GM18519 (cell line): ENCODE data around the gene PES1.
"Not testable (repeated sequence)": the region's sequence is repeated elsewhere in the genome, so short reads cannot be mapped to it uniquely, and the experiment has no call there.

ENCODE experiments used
- ATAC-seq: cut with Tn5 transposase; IDR thresholded peaks from one replicate; pipeline ENCODE4 v1.9.1; 2021; ENCODE audit warnings: mild to moderate bottlenecking, moderate library complexity; ENCODE audit not compliant: unreplicated experiment, low FRiP score

PES1 gene

DNA sequence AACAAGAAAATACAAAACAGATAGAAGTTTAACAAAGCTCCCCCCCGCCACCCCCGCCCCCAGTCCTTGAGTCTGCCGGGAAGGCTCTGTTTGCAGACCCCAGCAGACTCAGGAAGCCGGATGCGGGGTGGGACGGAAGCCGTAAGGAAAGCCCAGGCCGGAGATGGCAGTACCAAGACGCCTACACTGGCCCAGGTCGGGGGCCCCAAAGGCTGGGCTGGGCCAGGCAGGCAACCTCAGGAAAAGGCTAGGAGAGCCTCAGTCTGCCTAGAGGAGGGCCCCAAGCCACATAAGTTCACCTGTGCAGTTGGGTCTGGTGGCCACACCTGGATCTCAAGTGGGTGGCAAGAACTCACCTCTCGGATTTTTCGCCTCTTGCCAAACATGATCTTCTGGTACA, 13.2 kb downstream of the PES1 start:
- no peak for ATAC-seq

DNA sequence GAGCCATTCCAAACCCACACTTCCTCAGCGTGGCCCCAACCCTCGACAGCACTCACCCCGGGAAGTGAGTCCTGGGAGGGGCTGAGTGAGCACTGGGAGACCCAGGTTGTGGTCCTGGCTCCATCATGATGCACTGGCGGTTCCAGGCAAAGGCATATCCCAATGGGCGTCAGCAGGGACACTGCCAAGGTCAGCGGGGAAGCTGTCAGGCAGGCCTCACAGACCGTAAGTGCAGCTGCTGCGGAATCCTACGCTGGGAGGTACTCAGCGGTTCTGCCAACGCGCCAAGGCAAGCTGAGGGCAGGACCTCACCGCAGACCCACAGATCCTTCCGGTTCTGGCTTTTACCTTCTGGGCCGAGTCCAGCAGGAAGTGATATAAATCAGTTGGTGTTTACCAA, 15.9 kb downstream of the PES1 start:
- no peak for ATAC-seq

DNA sequence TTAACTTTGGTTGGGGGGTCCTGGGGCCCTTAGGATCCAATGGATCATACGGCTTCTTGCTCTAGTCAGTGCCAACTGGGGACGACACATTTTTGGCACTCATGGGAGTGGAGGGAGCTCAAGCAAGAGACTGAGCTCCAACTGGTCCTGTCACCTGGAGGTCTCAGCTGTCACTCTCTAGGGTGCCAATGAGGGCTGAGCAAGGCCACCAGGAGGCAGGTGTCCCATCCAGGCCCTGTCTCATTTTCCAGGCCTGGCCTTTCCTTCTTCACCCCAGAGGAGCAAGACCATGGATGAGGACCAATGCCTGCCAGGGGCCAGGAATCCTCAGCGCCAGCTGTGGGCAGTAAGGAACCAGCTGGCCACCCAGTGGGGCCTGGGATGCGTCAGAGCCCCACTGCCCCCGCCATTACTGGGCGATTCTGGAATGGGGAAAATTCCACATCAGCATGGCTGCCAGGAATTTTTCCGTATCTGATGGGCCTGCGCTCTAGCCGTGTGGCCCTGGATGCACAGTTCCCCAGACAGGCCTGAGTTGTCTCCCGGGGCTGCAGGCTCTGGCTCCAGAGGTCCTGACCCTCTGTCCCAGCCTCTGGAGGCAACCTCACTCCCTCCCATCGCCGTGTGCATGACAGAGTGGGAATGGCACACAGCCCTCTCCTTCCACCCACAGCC, 16.6 kb downstream of the PES1 start:
- ATAC-seq, result no peak

DNA sequence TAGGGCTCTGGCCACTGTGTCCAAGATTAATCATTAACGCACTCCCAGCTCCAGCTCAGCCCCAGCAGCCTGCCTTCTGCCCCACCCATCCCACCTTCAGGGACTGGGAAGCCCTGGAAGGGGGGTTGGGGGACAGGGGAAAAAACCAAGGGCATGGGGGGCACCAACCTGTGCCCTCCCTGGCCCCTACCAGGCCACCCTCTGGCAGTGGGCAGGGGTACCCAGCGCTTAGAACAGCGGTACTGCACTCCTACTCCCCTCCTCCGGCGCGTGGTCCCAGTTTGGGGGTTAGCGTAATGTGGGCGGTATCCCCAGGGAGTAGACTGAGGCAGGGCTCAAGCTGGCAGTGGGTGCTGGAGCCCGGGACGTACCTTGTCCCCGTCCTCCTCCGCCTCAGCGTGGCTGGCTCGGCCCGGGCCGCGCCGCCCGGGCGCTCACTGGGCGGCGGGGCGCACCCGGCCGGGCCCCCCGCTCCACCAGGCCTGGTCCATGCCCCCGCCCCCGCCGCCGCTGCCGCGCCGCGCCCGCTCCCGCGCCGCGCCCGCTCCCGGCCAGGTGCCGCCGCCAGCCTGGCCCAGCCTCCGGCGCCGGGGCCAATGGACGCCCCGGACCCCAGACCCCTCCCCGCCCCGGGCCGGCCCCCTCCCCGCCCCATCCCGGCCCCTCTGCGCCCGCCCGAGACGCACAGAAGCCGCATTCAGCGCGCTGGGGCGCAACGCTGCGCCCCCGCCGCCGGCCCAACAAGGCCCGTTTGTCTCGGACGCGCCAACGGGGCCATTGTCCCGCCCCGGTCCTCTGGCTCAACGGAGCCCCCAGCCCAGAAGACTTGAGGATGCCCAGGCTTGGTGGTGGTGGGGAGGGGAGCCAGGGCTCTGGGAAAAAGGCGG, 17.4 kb downstream of the PES1 start, which contains the start of gene GAL3ST1:
Gene GAL3ST1 (minus strand): TSS at position 571 of the 887 bp plus-strand sequence. CDS start 17,273 bp downstream, outside the sequence.
- ATAC-seq, result no peak

DNA sequence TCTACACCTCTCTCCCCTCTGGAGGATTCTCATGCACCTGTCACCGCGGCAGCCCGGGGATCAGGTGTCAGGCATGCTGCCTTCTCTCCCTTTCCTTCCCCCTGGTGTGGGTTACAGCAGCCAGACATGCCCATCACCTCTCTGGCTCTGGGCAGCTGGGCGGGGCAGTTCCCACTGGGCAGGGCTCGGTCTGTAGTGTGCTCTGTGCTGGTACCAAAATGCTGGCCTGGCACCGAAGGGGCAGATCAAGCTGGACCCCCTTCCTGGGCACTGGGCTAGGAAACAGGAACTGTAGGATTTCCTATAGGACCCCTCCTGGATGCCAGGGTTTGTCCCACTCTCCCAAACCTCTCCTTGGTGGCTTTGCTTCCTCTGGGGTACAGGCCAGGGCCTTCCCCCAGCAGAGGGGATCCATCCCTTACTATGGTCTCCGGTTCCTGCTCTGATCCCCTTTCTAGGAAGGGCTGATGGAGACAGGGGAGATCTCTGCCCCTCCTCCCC, 18.1 kb downstream of the PES1 start:
- ATAC-seq, result no peak

DNA sequence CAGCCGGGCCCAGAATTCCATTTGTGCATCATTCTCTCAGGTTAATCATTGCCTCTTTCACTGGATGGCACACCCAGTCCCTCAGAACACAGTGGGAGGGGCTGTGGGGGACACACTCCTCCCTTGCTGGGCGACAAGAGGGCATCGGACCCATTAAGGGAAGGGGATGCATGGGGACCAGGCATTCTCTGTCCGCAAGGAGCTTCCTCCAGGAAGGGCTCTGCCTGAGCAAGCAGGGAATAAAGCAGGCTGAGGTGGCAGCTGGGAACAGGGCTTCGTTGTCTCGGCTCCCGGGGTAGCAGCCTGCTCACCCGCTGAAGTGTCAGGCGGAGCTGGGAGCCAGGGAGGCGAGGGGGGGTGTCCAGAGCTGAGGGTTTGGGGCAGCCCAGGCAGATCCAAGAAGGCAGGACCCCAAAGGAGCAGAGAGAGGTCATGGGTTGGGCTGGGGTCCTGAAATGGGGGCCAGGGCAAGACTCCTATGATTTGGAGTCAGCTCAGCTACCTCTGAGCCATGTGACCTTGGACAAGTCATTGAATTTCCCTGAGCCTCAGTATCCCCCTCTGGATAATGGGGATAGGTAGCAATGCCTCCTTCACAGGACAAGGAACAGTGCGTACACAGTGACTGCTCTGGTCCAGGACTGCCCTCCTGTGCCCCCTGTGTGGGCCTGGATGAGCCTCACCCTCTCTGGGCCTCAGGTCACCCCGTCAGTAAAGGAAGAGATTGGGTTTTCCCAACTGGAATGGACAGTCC, 18.7 kb downstream of the PES1 start:
- no peak for ATAC-seq

DNA sequence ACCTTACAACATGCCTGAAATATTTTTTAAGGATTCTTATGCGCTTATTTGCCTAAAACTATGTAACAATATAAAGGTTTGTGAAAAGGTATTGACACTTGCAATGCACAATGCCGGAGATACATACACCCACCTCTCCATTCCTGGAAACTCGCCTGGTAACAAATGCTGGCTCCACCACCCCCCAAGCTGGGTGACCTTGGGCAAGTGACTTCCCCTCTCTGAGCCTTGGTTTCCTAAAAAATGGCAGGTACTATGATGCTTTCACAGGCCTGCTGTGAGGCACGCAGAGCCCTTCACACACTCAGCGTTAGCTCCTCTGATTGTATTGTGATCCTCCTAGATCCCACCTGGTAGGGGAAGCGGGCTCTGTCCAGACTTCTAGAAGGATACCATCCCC, 19.5 kb downstream of the PES1 start:
- no peak for ATAC-seq

DNA sequence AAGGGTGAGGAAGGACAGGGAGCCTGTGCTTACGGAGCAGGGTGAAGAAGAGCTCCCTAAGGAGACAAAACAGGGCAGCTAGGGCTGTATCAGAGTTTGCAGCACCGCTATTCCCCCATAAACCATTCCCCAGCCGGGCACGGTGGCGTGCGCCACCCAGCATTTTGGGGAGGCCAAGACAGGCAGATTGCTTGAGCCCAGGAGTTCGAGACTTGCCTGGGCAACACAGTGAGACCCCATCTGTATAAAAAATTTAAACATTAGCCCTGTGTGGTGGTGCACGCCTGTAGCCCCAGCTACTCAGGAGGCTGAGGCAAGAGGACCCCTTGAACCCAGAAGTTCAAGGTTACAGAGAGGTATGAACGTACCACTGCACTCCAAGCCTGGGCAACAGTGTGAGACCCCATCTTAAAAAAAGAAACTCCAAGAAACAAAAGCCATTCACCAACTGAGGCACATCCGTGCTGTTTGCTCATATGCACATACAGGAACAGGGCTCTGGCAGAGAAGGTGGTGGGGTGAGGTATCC, 22.0 kb downstream of the PES1 start:
- no peak for ATAC-seq

DNA sequence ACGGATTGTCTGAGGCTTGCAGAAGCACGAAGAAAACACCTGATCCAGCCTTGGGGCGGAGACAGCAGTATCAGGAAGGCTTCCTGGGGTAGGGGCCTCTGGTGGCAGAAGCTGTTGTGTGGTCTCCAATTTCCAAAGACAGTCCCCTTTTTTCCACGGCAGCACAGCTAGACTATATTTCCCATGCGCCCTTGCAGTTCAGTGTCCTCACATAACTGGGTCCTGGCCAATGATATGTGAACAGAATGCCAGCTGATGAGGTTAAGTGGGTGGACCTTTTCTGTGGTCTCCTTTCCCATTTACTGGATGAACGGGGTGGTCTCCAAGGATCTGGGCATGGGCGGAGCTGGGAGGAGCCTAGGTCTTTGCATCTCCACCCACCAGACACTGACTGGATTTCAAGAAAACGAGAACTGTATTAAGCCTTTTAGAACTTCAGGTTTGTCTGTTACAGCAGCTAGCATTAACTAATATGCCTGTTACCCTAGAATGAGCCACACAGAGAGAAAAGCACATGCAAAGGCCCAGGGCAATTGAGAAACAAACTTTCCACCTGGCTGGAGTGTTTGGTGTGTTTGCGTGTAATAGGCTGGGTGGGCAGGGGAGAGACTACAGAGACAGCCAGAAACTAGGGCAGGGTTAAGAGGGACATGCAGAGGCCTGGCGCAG, 23.4 kb downstream of the PES1 start:
- ATAC-seq, result no peak

DNA sequence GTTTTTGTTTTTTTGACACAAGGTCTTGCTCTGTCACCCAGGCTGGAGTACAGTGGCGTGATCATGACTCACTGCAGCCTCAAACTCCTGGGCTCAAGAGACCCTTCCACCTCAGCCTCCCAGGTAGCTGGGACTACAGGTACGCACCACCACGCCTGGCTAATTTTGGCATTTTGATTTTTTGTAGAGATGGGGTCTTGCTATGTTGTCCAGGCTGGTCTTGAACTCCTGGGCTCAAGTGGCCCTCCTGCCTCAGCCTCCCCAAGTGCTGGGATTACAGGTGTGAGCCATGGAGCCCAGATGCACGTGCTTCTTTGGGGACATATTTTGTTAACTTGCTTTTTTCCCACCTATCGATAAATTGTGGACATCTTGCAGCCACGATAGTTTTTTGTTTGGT, 24.4 kb downstream of the PES1 start:
- not testable (repeated sequence) for ATAC-seq

DNA sequence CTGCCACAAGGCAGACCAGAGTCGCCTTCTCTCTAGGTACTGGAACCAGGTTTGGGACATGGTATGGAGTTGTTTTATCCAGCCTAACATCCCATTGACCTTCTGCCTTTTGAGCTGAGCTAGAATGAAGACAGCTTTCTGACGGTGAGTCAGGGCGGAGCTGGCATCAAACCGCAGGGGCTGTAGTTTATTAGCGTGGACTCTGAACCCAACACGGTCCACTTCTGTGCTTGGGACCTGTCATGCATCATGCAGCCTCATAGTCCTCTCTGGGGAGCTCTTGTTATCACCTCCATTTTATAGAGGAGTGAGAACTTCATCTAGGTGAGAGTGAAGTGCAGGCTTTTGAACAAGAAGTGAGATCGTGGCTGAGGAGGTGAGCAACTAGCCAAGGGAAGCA, 25.6 kb downstream of the PES1 start:
- no peak for ATAC-seq

DNA sequence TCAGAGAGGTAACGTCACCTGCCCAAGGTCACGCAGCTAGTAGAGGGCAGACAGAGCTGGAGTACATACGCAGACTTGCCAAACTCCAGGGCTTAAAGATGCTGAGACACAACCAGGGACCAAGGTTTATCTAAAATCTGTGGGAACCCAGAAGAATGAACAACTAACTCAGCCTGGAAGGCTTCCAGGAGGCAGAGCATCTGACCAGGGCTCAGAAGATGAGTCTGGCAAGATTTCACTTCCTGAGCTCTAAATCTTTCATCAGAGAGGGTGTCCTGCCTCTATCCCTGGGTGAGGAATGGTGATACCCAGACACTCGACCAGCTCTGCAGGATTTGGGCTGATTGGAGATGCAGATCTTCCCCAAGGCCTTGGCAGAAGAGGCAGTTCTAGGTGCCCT, 26.4 kb downstream of the PES1 start:
- no peak for ATAC-seq

DNA sequence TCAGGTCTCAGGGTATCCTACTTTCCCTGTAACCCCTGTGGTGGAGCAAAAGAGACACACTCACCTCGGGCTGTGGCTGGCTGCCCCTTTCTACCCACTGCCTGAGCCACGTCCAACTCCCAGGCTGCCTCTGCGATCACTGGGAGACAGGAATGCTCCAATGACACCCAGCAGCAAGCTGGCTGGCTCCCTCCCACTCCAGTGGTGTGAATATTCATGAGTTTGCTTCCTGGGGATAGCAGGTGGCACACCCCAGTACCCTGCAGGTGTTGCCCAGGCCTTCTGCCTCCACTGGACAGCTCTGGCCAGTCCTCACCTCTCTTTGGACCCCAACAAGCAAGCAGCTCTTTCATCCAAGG, 27.0 kb downstream of the PES1 start:
- ATAC-seq, result no peak

DNA sequence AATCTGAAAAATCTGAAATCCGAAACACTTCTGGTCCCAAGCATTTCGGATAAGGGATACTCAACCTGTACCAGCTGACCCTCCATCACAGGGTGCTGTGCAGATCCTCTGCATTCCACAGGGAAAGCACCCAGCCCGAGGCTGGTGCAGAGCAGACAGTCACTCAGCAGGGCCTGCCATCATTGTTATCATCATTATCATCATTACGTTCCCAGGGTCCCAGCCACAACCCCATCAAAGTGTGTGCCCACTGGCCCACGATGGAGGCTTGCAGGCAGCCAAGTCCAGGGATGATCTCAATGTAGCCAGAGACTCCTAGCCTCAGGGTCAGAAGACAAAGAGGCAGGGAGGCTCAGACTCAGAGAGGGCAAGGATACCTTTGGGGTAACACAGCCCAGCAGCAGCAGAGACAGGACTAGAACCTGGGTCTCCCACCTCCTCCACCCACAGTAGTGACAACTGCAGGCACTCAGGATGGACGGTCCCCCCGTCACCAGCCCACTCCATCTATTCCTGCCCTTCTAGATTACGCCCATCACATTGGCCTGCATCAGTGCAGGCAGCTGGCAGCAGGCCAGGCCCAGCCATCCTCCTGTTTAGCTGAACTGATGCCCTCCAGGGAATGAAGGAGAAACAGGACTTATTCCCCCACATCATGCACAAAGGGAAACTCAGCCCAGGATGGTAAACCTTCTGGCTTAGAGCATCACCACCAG, 27.5 kb downstream of the PES1 start:
- no peak for ATAC-seq

DNA sequence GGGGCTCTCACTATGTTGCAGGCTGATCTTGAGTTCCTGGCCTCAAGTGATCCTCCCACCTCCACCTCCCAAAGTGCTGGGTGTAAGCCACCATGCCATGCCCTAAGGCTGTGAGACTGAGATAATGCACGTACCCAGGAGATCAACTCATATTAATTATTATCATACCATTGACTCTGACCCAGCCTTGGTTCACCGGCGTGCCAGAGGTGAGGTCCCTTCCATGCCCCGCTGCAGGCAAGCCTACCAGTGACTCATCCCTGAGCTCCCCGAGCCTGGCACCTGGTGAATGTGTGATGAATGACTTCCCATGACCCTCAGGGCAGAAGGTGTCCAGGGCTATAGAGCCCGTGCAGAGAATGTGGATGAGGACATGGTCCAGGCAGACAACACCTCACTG, 29.3 kb downstream of the PES1 start:
- no peak for ATAC-seq

DNA sequence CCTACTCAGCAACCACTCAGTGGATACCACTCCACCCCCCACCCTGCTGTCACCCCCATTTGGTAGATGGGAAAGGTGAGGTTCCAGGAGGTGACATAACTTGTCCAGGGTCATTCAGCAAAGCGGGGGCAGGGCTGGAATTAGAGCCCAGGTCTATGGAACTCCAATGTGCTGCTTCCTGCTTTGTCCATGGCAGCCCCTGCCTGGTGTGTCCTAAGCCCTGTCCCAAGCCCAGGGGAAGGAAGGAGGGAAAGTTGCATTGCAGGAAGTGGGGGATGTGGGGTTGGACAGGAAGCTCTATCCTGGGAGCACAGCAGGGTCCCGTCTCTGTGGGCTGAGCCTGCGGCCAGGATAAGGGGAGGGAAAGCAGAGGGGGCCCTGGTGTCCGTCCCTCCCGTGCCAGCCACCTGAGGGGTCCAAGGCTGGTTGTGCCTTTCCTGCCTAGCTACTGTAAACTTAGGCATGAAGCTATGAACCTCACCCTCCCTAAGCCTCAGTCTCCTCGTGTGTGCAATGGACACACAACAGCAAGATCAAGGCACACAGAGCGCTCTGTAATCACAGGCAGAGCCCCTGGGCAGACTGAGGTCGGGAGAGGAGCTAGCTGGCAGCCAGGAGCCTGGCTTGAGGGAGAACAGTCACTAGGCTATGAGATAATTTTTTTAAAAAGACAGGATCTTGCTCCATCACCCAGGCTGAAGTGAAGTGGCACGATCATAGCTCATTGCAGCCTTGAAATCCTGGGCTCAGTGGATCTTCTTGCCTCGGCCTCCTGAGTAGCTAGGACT, 30.1 kb downstream of the PES1 start:
- no peak for ATAC-seq

DNA sequence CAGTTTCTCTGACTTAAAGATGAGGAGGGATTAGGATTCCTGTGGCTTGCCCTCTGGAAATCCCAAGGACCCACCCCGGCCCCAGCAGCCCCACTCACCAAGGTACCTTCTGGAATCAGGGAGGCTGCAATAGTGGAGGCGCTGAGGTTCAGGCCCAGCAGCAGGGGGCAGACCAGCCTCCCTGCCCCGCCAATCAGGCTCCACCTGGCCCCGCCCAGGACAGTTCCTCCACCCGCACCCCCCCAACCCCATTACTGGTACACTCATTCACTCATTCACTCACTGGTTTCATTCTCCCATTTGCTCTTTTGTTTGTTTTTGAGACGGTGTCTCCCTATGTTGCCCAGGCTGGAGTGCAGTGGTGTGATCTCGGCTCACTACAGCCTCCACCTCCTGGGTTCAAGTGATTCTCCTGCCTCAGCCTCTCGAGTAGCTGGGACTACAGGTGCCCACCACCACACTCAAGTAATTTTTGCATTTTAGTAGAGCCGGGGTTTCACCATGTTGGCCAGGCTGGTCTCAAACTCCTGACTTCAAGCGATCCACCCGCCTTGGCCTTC, 31.0 kb downstream of the PES1 start:
- ATAC-seq, result not testable (repeated sequence)

DNA sequence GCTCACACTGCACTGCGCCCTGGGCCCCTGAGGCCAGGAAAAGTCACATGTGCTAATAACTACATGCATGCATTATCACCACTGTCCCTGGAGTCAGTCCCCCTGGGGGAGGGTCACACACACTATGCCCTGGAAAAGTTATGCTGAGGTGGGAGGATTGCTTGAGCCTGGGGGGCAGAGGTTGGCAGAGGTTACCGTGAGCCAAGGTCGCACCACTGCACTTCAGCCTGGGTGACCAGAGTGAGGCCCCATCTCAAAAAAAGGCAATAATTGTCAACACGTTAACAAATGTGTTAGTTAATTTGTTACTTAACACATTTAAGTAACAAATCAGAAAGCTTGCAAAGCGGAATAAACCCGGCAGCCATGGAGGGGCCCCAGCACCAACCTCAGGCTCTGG, 31.8 kb downstream of the PES1 start:
- ATAC-seq, result no peak

DNA sequence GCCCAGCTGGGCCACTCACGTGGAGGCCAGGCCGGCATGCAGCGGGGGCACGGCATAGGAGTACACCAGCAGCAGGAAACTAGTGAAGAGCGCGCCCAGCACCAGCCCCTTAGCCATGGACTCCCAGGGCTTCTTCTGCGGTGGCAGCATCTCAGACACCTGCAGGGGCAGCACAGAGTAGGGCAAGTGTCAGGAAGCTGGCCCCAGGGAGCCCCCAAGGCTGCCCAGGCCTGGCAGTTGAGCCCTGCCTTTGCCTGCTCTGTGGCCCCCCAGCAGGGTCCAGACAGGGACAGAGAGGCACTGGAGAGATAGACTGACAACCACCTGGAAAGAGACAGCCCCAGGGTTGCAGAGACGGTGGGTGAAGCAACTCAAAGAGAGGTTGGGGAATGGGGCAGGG, 34.5 kb downstream of the PES1 start:
- no peak for ATAC-seq
